Osteoblast (primary cell): ENCODE data around the gene IFNGR1. TPM values are rescaled to one million over a fixed set of nuclear protein-coding genes. Genes with fewer than 3 reads are reported as not detected.

Experiments used
- DNase-seq: peaks from one replicate; pipeline ENCODE4 v3.0.0; 2011; ENCODE audit warnings: low spot score, mixed read lengths; ENCODE audit not compliant: insufficient read length; ENCODE audit errors: missing footprints
- H2AFZ ChIP-seq: 2 replicates; pipeline ENCODE4 v1.6.0; 2011; ENCODE audit warnings: mild to moderate bottlenecking, low read length
- H3K27ac ChIP-seq: 2 replicates; pipeline ENCODE4 v1.5.1; 2011; ENCODE audit warnings: mild to moderate bottlenecking, low read depth, low read length, moderate library complexity
- H3K27me3 ChIP-seq: 2 replicates; pipeline ENCODE4 v1.6.0; 2012; ENCODE audit warnings: mild to moderate bottlenecking, control low read depth, inconsistent platforms, low read length, moderate library complexity; ENCODE audit not compliant: insufficient read depth
- H3K36me3 ChIP-seq: 2 replicates; pipeline ENCODE4 v1.5.1; 2011; ENCODE audit warnings: mild to moderate bottlenecking, low read length, control low read depth, moderate library complexity; ENCODE audit not compliant: insufficient read depth
- H3K4me1 ChIP-seq: 2 replicates; pipeline ENCODE4 v1.5.1; 2011; ENCODE audit warnings: mild to moderate bottlenecking, low read length, control low read depth, moderate library complexity; ENCODE audit not compliant: insufficient read depth
- H3K4me2 ChIP-seq: 2 replicates; pipeline ENCODE4 v1.6.0; 2011; ENCODE audit warnings: mild to moderate bottlenecking, low read length; ENCODE audit not compliant: insufficient read depth
- H3K4me3 ChIP-seq: fragments of 200-600 bp; sonication (generic); 3 replicates; pipeline ENCODE4 v1.5.1; 2012; ENCODE audit warnings: mild to moderate bottlenecking, low read length, inconsistent platforms; ENCODE audit not compliant: insufficient read depth
- H3K79me2 ChIP-seq: 2 replicates; pipeline ENCODE4 v1.6.0; 2012; ENCODE audit warnings: mild to moderate bottlenecking, low read length, control low read depth, inconsistent platforms; ENCODE audit not compliant: insufficient read depth
- H3K9me3 ChIP-seq: 2 replicates; pipeline ENCODE4 v1.5.1; 2011; ENCODE audit warnings: low read depth, low read length, control low read depth
- H4K20me1 ChIP-seq: 2 replicates; pipeline ENCODE4 v1.6.0; 2012; ENCODE audit warnings: mild to moderate bottlenecking, low read length, control low read depth; ENCODE audit not compliant: insufficient read depth
- CTCF ChIP-seq: IDR thresholded peaks from 2 replicates; pipeline ENCODE4 v1.5.1; 2011; ENCODE audit warnings: mild to moderate bottlenecking, low read depth, low read length, moderate library complexity; ENCODE audit errors: extremely low read depth
- total RNA-seq: library from RNA; depleted of rRNA; stranded (reverse); fragments of >200 nt; gene quantifications from 2 replicates; pipeline ENCODE4 v1.2.3, GENCODE V29; 2012

IFNGR1 gene
- total RNA-seq, 1 donor, result 62.6 TPM

DNA sequence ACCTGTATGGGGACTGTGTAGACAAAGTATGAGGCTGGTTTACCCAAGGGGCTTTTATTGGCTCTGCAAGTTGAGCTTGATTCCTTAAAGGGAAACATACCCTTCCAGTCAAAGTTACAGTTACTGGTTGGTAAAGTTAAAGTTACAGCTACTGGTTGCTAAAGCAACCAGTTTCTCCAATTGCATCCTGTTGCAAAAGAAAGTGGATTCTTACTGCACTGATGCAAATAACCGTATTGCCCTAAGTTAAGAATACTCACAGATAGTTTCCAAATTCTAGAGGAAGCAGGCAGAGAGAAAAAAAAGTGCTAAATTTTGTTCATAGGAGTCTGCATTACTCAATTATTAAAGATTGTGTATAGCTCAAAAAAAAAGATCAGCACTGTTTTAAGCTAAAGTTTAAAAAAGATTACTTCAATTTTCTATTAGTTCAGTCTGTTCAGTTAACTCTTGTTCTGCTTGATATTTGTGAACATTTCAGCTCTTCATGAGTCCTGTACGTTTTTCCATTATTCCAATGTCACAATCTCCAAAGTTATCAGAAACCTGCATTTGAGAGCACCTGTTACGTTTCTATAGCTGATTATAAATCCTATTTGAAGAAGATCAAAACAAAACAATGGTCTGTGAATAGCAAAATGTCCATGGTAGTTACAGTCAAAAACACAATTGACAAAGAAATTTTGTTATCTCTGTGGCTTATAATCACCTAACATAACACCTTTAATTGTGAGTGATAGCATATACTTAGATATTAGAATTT lies 37.1 kb downstream of the IFNGR1 start:
- no peaks in the 10 kb centered on the region for H4K20me1 ChIP-seq
- no peak overlapping the region for H3K27ac ChIP-seq
- H3K9me3 ChIP-seq, result peaks cover 10% of the 10 kb centered on the region
- H2AFZ ChIP-seq, result no peak overlapping the region
- no peak for TF ChIP-seq CTCF
- H3K36me3 ChIP-seq, result no peaks in the 10 kb centered on the region
- DNase-seq, result no peak
- H3K4me3 ChIP-seq, result no peak overlapping the region
- H3K4me2 ChIP-seq, result no peak overlapping the region
- no peaks in the 10 kb centered on the region for H3K27me3 ChIP-seq
- H3K4me1 ChIP-seq, result no peaks in the 10 kb centered on the region
- no peaks in the 10 kb centered on the region for H3K79me2 ChIP-seq

DNA sequence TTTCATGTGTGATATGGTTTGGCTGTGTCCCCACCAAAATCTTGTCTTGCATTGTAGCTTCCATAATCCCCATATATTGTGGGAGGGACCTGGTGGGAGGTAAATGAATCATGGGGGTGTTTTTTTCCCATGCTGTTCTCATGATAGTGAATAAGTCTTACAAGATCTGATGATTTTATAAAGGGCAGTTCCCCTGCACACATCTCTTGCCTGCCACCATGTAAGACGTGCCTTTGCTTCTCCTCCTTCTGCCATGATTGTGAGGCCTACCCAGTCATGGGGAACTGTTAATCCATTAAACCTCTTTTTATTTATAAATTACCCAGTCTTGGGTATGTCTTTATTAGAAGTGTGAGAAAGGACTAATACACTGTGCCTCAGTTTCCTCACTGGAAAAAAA lies 41.6 kb downstream of the IFNGR1 start:
- Histone ChIP-seq H3K27ac (no peak overlapping the region), H3K4me2 (no peak overlapping the region), H3K79me2 (no peaks in the 10 kb centered on the region), H4K20me1 (no peaks in the 10 kb centered on the region), H3K4me3 (no peak overlapping the region), H3K9me3 (peaks cover 3% of the 10 kb centered on the region), H2AFZ (no peak overlapping the region), H3K27me3 (no peaks in the 10 kb centered on the region), H3K4me1 (no peaks in the 10 kb centered on the region), H3K36me3 (no peaks in the 10 kb centered on the region)
- no peak for DNase-seq
- no peak for TF ChIP-seq CTCF

GRCh38 chr6:137176729-137177128 lies 42.5 kb downstream of the IFNGR1 start:
- no peaks in the 10 kb centered on the region for H3K79me2 ChIP-seq
- H3K4me2 ChIP-seq, result no peak overlapping the region
- peaks cover 3% of the 10 kb centered on the region for H3K9me3 ChIP-seq
- no peak overlapping the region for H3K27ac ChIP-seq
- TF ChIP-seq CTCF, result no peak
- H3K4me1 ChIP-seq, result no peaks in the 10 kb centered on the region
- no peak overlapping the region for H3K4me3 ChIP-seq
- H3K36me3 ChIP-seq, result no peaks in the 10 kb centered on the region
- no peak for DNase-seq
- H2AFZ ChIP-seq, result no peak overlapping the region
- no peaks in the 10 kb centered on the region for H3K27me3 ChIP-seq
- H4K20me1 ChIP-seq, result no peaks in the 10 kb centered on the region

GRCh38 chr6:137175868-137176245 lies 43.3 kb downstream of the IFNGR1 start:
- Histone ChIP-seq H3K27ac (no peak overlapping the region), H3K9me3 (peaks cover 3% of the 10 kb centered on the region), H3K36me3 (no peaks in the 10 kb centered on the region), H4K20me1 (no peaks in the 10 kb centered on the region), H2AFZ (no peak overlapping the region), H3K4me1 (no peaks in the 10 kb centered on the region), H3K4me2 (no peak overlapping the region), H3K27me3 (no peaks in the 10 kb centered on the region), H3K79me2 (no peaks in the 10 kb centered on the region), H3K4me3 (no peak overlapping the region)
- DNase-seq, result no peak
- no peak for TF ChIP-seq CTCF
